Endothelial cell (in vitro differentiated cells): ENCODE data around the gene ZEB2. TPM values are rescaled to one million over a fixed set of nuclear protein-coding genes. Genes with fewer than 3 reads are reported as not detected.
A peak's percentile ranks its signal among the peaks of the same experiment; 100 is the strongest.

ENCODE experiments used
- DNase-seq: peaks from one replicate; pipeline ENCODE4 v3.0.0; 2021; ENCODE audit warnings: low spot score
- H3K27ac Mint-ChIP-seq: one replicate; pipeline ENCODE4 v1.8.0; 2021; ENCODE audit warnings: mixed read lengths, inconsistent platforms; ENCODE audit not compliant: unreplicated experiment
- H3K27me3 Mint-ChIP-seq: one replicate; pipeline ENCODE4 v1.8.0; 2021; ENCODE audit warnings: mild to moderate bottlenecking, moderate library complexity, mixed read lengths, inconsistent platforms; ENCODE audit not compliant: unreplicated experiment
- H3K36me3 Mint-ChIP-seq: one replicate; pipeline ENCODE4 v1.8.0; 2021; ENCODE audit warnings: mild to moderate bottlenecking, low read depth, mixed read lengths, inconsistent platforms; ENCODE audit not compliant: unreplicated experiment
- H3K4me1 Mint-ChIP-seq: one replicate; pipeline ENCODE4 v1.8.0; 2021; ENCODE audit warnings: mild to moderate bottlenecking, mixed read lengths, inconsistent platforms; ENCODE audit not compliant: unreplicated experiment
- H3K4me3 Mint-ChIP-seq: one replicate; pipeline ENCODE4 v1.8.0; 2021; ENCODE audit warnings: mild to moderate bottlenecking, mixed read lengths, inconsistent platforms; ENCODE audit not compliant: unreplicated experiment
- H3K9me3 Mint-ChIP-seq: one replicate; pipeline ENCODE4 v1.8.0; 2021; ENCODE audit warnings: mixed read lengths, inconsistent platforms; ENCODE audit not compliant: unreplicated experiment
- total RNA-seq: library from RNA; stranded (reverse); fragmentation: NEBNext Ultra II Directional; extraction: Animal tissue kit (Norgen Biotek cat#: 25700); gene quantifications from one replicate; pipeline ENCODE4 v1.2.1, GENCODE V29; 2021; ENCODE audit not compliant: unreplicated experiment
- TF ChIP-seq, protein P1 (sequence below): fragments of 200-600 bp; sonication (generic); IDR thresholded peaks from one replicate; pipeline ENCODE4 v1.5.0; 2021; ENCODE audit warnings: antibody characterized with exemption; ENCODE audit not compliant: unreplicated experiment

ZEB2 gene
- total RNA-seq, 1 donor from 2014 or later, result 109 TPM

- TF ChIP-seq, protein P1, sequence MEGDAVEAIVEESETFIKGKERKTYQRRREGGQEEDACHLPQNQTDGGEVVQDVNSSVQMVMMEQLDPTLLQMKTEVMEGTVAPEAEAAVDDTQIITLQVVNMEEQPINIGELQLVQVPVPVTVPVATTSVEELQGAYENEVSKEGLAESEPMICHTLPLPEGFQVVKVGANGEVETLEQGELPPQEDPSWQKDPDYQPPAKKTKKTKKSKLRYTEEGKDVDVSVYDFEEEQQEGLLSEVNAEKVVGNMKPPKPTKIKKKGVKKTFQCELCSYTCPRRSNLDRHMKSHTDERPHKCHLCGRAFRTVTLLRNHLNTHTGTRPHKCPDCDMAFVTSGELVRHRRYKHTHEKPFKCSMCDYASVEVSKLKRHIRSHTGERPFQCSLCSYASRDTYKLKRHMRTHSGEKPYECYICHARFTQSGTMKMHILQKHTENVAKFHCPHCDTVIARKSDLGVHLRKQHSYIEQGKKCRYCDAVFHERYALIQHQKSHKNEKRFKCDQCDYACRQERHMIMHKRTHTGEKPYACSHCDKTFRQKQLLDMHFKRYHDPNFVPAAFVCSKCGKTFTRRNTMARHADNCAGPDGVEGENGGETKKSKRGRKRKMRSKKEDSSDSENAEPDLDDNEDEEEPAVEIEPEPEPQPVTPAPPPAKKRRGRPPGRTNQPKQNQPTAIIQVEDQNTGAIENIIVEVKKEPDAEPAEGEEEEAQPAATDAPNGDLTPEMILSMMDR, result no peak
- H3K36me3 Mint-ChIP-seq, result peaks cover 49% of the 10 kb centered on the region
These were observed 117.7 kb downstream of the ZEB2 start for GRCh38 chr2:144402251-144402650.

DNA sequence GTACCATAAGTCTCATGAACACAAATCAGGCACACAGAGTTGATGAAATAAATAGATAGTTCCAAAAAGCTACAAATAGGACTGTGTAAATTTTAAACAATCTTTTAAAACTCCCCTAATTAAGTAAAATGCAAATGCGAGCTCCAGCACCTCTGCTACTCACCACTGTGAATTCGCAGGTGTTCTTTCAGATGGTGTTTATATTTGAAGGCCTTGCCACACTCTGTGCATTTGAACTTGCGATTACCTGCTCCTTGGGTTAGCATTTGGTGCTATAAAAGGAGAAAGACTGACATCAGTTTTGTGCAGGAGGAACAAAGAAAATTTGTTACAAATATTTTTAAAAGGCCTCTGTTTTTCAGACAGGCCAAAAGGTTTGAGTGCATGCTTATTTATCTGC, 118.9 kb downstream of the ZEB2 start:
- DNase-seq, result no peak
- Mint-ChIP-seq H3K27ac (no peak overlapping the region), H3K27me3 (no peaks in the 10 kb centered on the region), H3K4me1 (no peaks in the 10 kb centered on the region), H3K4me3 (no peak overlapping the region), H3K9me3 (no peaks in the 10 kb centered on the region), H3K36me3 (peaks cover 53% of the 10 kb centered on the region)
- TF ChIP-seq, protein P1, result no peak

More at GRCh38 chr2:144402251-144402650, 117.7 kb downstream of the ZEB2 start:
- peaks cover 2% of the 10 kb centered on the region for H3K27me3 Mint-ChIP-seq
- DNase-seq, result no peak
- H3K9me3 Mint-ChIP-seq, result no peaks in the 10 kb centered on the region
- H3K27ac Mint-ChIP-seq, result no peak overlapping the region
- no peaks in the 10 kb centered on the region for H3K4me1 Mint-ChIP-seq
- H3K4me3 Mint-ChIP-seq, result no peak overlapping the region

DNA sequence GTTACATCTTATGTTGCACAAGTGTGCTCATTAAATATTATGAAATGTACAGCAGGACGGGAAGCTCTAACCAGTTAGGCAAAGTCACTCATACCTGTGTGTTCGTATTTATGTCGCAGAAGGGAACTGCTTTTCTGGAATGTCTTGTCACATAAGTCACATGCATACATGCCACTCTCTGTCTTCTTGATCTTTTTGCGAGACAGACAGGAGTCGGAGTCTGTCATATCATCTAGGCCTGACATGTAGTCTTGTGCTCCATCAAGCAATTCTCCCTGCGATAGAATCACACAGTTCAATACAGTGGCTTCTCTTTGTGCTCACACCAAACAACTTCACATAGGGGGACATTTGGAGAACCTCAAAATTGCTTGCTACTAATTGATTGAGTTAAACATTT, 123.6 kb downstream of the ZEB2 start:
- DNase-seq, result no peak
- no peaks in the 10 kb centered on the region for H3K9me3 Mint-ChIP-seq

DNA sequence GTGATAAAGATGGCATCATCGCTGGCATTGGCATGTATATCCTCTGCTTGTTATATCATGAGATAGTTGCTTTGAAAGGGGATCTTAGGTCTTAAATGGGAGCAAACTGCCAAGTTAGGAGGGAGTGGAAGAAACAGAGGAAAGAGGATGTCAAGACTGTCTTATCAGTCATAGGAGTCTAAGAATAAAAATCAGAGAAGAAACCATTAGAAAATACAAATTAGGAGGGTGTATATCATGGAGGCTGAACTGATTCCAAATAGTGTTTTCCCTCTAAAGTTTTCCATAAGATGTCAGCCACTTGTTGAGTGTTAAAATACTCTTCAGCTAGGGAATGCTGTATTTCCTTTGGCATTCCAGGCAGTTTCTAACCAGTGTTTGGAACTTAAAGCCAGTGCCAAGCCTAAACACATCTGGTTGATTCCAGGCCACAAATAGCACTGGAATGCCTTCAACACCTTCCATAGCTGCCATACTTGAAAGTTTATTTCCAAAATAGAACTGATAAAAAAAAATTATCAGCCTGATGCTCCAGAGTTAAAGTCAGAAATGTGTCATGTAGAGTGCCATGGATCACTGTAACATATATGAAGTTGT, 129.4 kb downstream of the ZEB2 start:
- Mint-ChIP-seq H3K4me1 (no peaks in the 10 kb centered on the region), H3K27ac (no peak overlapping the region), H3K27me3 (peaks cover 1% of the 10 kb centered on the region), H3K9me3 (no peaks in the 10 kb centered on the region), H3K4me3 (no peak overlapping the region), H3K36me3 (peaks cover 19% of the 10 kb centered on the region)
- TF ChIP-seq, protein P1, result no peak
- no peak for DNase-seq

More for the DNA sequence above, 123.6 kb downstream of the ZEB2 start:
- peaks cover 54% of the 10 kb centered on the region for H3K36me3 Mint-ChIP-seq
- no peak overlapping the region for H3K27ac Mint-ChIP-seq
- no peaks in the 10 kb centered on the region for H3K4me1 Mint-ChIP-seq
- peak overlapping the region; percentile 11 for H3K4me3 Mint-ChIP-seq
- TF ChIP-seq, protein P1, result no peak
- H3K27me3 Mint-ChIP-seq, result peaks cover 1% of the 10 kb centered on the region

GRCh38 chr2:144389930-144390311, 130.0 kb downstream of the ZEB2 start:
- DNase-seq, result no peak
- Mint-ChIP-seq H3K9me3 (no peaks in the 10 kb centered on the region), H3K4me1 (no peaks in the 10 kb centered on the region), H3K4me3 (no peak overlapping the region), H3K36me3 (peaks cover 14% of the 10 kb centered on the region), H3K27ac (no peak overlapping the region), H3K27me3 (no peaks in the 10 kb centered on the region)
- TF ChIP-seq, protein P1, result no peak
